ENCODE results near the gene LPCAT1.

The LPCAT1 gene

GRCh38 chr5:1419476-1420210 lies 104.1 kb downstream of the LPCAT1 start:
- DNase-seq, result no peak

- no peak for DNase-seq
These were observed 104.9 kb downstream of the LPCAT1 start for GRCh38 chr5:1418921-1419280.

GRCh38 chr5:1418238-1418920 lies 105.4 kb downstream of the LPCAT1 start:
- DNase-seq, result no peak

- no peak for DNase-seq
These were observed 106.1 kb downstream of the LPCAT1 start for GRCh38 chr5:1417586-1418225.

- DNase-seq, result no peak
These were observed 106.8 kb downstream of the LPCAT1 start for GRCh38 chr5:1416856-1417469.

- no peak for DNase-seq
These were observed 108.0 kb downstream of the LPCAT1 start for GRCh38 chr5:1415626-1416360.

GRCh38 chr5:1415059-1415425 lies 108.7 kb downstream of the LPCAT1 start:
- no peak for DNase-seq

GRCh38 chr5:1414311-1415058 lies 109.3 kb downstream of the LPCAT1 start:
- no peak for DNase-seq

- DNase-seq, result no peak
These were observed 110.0 kb downstream of the LPCAT1 start for GRCh38 chr5:1413611-1414241.

- no peak for DNase-seq
These were observed 110.5 kb downstream of the LPCAT1 start for GRCh38 chr5:1413211-1413610.

- no peak for DNase-seq
These were observed 111.1 kb downstream of the LPCAT1 start for GRCh38 chr5:1412621-1413020.

- no peak for DNase-seq
These were observed 111.6 kb downstream of the LPCAT1 start for GRCh38 chr5:1412163-1412562.

Data from fibroblast of upper back skin (primary cell).